ENCODE results near the gene GOLGA5.

DNA sequence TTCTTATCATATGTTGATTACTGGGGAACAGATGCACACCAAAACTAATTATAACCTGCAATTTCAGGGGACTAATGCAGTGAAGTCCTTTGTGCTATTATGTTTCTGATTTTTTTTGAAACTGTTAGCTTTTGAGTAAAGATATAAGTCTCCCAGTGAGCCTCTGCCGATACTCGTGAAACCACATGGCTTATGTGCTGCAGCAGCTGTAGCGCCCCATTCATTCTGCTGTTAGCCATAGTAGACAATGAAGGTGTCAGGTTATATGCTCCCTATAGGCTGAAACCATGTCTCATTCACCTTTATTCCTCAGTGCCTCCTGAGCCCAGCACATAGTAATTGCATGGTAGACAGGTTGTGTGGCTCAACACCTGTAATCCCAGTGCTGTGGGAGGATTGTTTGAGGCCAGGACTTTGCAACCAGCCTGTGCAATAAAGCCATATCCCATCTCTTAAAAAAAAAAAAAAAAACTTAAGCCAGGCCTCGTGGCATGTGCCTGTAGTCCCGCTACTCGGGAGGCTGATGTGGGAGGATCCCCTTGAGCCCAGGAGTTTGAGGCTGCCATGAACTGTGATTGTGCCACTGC, 25.0 kb downstream of the GOLGA5 start:
- TF ChIP-seq, protein P1, sequence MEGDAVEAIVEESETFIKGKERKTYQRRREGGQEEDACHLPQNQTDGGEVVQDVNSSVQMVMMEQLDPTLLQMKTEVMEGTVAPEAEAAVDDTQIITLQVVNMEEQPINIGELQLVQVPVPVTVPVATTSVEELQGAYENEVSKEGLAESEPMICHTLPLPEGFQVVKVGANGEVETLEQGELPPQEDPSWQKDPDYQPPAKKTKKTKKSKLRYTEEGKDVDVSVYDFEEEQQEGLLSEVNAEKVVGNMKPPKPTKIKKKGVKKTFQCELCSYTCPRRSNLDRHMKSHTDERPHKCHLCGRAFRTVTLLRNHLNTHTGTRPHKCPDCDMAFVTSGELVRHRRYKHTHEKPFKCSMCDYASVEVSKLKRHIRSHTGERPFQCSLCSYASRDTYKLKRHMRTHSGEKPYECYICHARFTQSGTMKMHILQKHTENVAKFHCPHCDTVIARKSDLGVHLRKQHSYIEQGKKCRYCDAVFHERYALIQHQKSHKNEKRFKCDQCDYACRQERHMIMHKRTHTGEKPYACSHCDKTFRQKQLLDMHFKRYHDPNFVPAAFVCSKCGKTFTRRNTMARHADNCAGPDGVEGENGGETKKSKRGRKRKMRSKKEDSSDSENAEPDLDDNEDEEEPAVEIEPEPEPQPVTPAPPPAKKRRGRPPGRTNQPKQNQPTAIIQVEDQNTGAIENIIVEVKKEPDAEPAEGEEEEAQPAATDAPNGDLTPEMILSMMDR (IDR thresholded peaks at IDR 0.05) = no peak
- no peak for TF ChIP-seq POLR2AphosphoS5 (IDR thresholded peaks at IDR 0.05)
